ENCODE measurements around the gene JAK1. TPM values are rescaled to one million over a fixed set of nuclear protein-coding genes. Genes with fewer than 3 reads are reported as not detected.

Gene JAK1
- total RNA-seq, 6 experiments from 2014 or later, result 48.0 to 71.6 (median 66.5) TPM

GRCh38 chr1:64950284-64950809, 16.0 kb downstream of the JAK1 start:
- Histone ChIP-seq H3K27me3 (no peaks in the 10 kb centered on the region), H3K27ac (no peak overlapping the region), H3K4me3 (no peak overlapping the region), H3K36me3 (no peaks in the 10 kb centered on the region), H3K4me1 (peaks cover 0 to 39% (median 13%) of the 10 kb centered on the region in 4 donors), H3K9me3 (no peaks in the 10 kb centered on the region)
- intact Hi-C loops (cut with DNase I), result no loop called here
- 56% methylated on average over 5 of the region's 6 CpGs for WGBS (ENCODE audit: insufficient coverage, low coverage, low lambda C conversion rate, missing lambda C conversion rate)
- no peak for TF ChIP-seq CTCF (IDR thresholded peaks at IDR 0.05)
- no peak for TF ChIP-seq POLR2A (IDR thresholded peaks at IDR 0.05)
- no peak for ATAC-seq
- DNase-seq, result no peak

- WGBS (ENCODE audit: insufficient coverage, low coverage, low lambda C conversion rate, missing lambda C conversion rate), result 32% methylated on average over 3 of the region's 3 CpGs
- Histone ChIP-seq H3K9me3 (no peaks in the 10 kb centered on the region), H3K27ac (no peak overlapping the region), H3K4me1 (peaks cover 0 to 28% (median 7%) of the 10 kb centered on the region in 4 donors), H3K36me3 (no peaks in the 10 kb centered on the region), H3K27me3 (no peaks in the 10 kb centered on the region), H3K4me3 (no peak overlapping the region)
- TF ChIP-seq CTCF (IDR thresholded peaks at IDR 0.05) (no peak), POLR2A (IDR thresholded peaks at IDR 0.05) (no peak)
- no peak for DNase-seq
- intact Hi-C loops (cut with DNase I), result no loop called here
- ATAC-seq, result peak in 1 of 4 donors; percentile 43
Measured at GRCh38 chr1:64948905-64949833, 17.2 kb downstream of the JAK1 start.

GRCh38 chr1:64948216-64948615, 18.1 kb downstream of the JAK1 start:
- ATAC-seq, result no peak
- intact Hi-C loops (cut with DNase I), result no loop called here

GRCh38 chr1:64946916-64947315, 19.4 kb downstream of the JAK1 start:
- Histone ChIP-seq H3K4me3 (no peak overlapping the region), H3K36me3 (no peaks in the 10 kb centered on the region), H3K27me3 (no peaks in the 10 kb centered on the region), H3K9me3 (no peaks in the 10 kb centered on the region), H3K4me1 (peaks cover 0 to 12% (median 0%) of the 10 kb centered on the region in 4 donors), H3K27ac (no peak overlapping the region)
- 27% methylated on average over 1 of the region's 1 CpG for WGBS (ENCODE audit: insufficient coverage, low coverage, low lambda C conversion rate, missing lambda C conversion rate)
- intact Hi-C loops (cut with DNase I), result no loop called here
- ATAC-seq (no peak), DNase-seq (no peak)
- TF ChIP-seq POLR2A (IDR thresholded peaks at IDR 0.05), result no peak
- TF ChIP-seq CTCF (IDR thresholded peaks at IDR 0.05), result no peak

More at GRCh38 chr1:64948216-64948615, 18.1 kb downstream of the JAK1 start:
- Histone ChIP-seq H3K27me3 (no peaks in the 10 kb centered on the region), H3K4me3 (no peak overlapping the region), H3K9me3 (no peaks in the 10 kb centered on the region), H3K36me3 (no peaks in the 10 kb centered on the region), H3K27ac (no peak overlapping the region), H3K4me1 (peaks cover 0 to 22% (median 4%) of the 10 kb centered on the region in 4 donors)
- DNase-seq, result no peak
- 67% methylated on average over 2 of the region's 2 CpGs for WGBS (ENCODE audit: insufficient coverage, low coverage, low lambda C conversion rate, missing lambda C conversion rate)
- TF ChIP-seq POLR2A (IDR thresholded peaks at IDR 0.05) (no peak), CTCF (IDR thresholded peaks at IDR 0.05) (no peak)
